ENCODE results near the gene SAPCD1. TPM values are rescaled to one million over a fixed set of nuclear protein-coding genes. Genes with fewer than 3 reads are reported as not detected.

The SAPCD1 gene
- polyA plus RNA-seq (2012; ENCODE audit: low read depth, missing spikeins), result 10.1 TPM

- FAIRE-seq, result no peak
- no peak for DNase-seq (ENCODE audit: insufficient read length, low spot score)
- TF ChIP-seq SPI1 (IDR thresholded peaks at IDR 0.05; ENCODE audit: low read depth, low read length) (no peak), TAF1 (IDR thresholded peaks at IDR 0.05; ENCODE audit: low read depth, low read length) (no peak), POLR2A (IDR thresholded peaks at IDR 0.05; ENCODE audit: low read depth, low read length) (no peak), PAX5 (IDR thresholded peaks at IDR 0.05; ENCODE audit: insufficient read depth, low read length, severe bottlenecking) (no peak), POU2F2 (IDR thresholded peaks at IDR 0.05; ENCODE audit: low read depth, low read length) (no peak), POLR2AphosphoS5 (IDR thresholded peaks at IDR 0.05; ENCODE audit: low read depth, low read length) (no peak)
Observed at GRCh38 chr6:31762356-31762755, at the start of gene SAPCD1. Gene SAPCD1, plus strand, starts transcription at chr6:31762656. Its CDS starts 399 bp downstream, at chr6:31763055.

- DNase-seq (ENCODE audit: insufficient read length, low spot score) (no peak), FAIRE-seq (no peak)
- TF ChIP-seq PAX5 (IDR thresholded peaks at IDR 0.05; ENCODE audit: insufficient read depth, low read length, severe bottlenecking), result no peak
- no peak for TF ChIP-seq POLR2A (IDR thresholded peaks at IDR 0.05; ENCODE audit: low read depth, low read length)
- no peak for TF ChIP-seq POU2F2 (IDR thresholded peaks at IDR 0.05; ENCODE audit: low read depth, low read length)
- no peak for TF ChIP-seq SPI1 (IDR thresholded peaks at IDR 0.05; ENCODE audit: low read depth, low read length)
- TF ChIP-seq POLR2AphosphoS5 (IDR thresholded peaks at IDR 0.05; ENCODE audit: low read depth, low read length), result no peak
- no peak for TF ChIP-seq TAF1 (IDR thresholded peaks at IDR 0.05; ENCODE audit: low read depth, low read length)
Observed at GRCh38 chr6:31713465-31713864, 49.0 kb upstream of the SAPCD1 start.

GRCh38 chr6:31713991-31714684 lies 48.3 kb upstream of the SAPCD1 start:
- no peak for FAIRE-seq
- no peak for DNase-seq (ENCODE audit: insufficient read length, low spot score)
- TF ChIP-seq SPI1 (IDR thresholded peaks at IDR 0.05; ENCODE audit: low read depth, low read length) (no peak), PAX5 (IDR thresholded peaks at IDR 0.05; ENCODE audit: insufficient read depth, low read length, severe bottlenecking) (no peak), POLR2A (IDR thresholded peaks at IDR 0.05; ENCODE audit: low read depth, low read length) (no peak), POLR2AphosphoS5 (IDR thresholded peaks at IDR 0.05; ENCODE audit: low read depth, low read length) (no peak), POU2F2 (IDR thresholded peaks at IDR 0.05; ENCODE audit: low read depth, low read length) (no peak), TAF1 (IDR thresholded peaks at IDR 0.05; ENCODE audit: low read depth, low read length) (no peak)

- DNase-seq (ENCODE audit: insufficient read length, low spot score) (no peak), FAIRE-seq (no peak)
- no peak for TF ChIP-seq PAX5 (IDR thresholded peaks at IDR 0.05; ENCODE audit: insufficient read depth, low read length, severe bottlenecking)
- TF ChIP-seq POU2F2 (IDR thresholded peaks at IDR 0.05; ENCODE audit: low read depth, low read length), result no peak
- TF ChIP-seq POLR2AphosphoS5 (IDR thresholded peaks at IDR 0.05; ENCODE audit: low read depth, low read length), result no peak
- no peak for TF ChIP-seq TAF1 (IDR thresholded peaks at IDR 0.05; ENCODE audit: low read depth, low read length)
- TF ChIP-seq POLR2A (IDR thresholded peaks at IDR 0.05; ENCODE audit: low read depth, low read length), result no peak
- TF ChIP-seq SPI1 (IDR thresholded peaks at IDR 0.05; ENCODE audit: low read depth, low read length), result no peak
Observed at GRCh38 chr6:31715022-31715958, 47.2 kb upstream of the SAPCD1 start, which contains the start of gene LY6G6D. Gene LY6G6D, plus strand, starts transcription at chr6:31715348. Its CDS starts 8 bp downstream, at chr6:31715356.

- DNase-seq (ENCODE audit: insufficient read length, low spot score) (no peak), FAIRE-seq (no peak)
- TF ChIP-seq TAF1 (IDR thresholded peaks at IDR 0.05; ENCODE audit: low read depth, low read length), result no peak
- no peak for TF ChIP-seq POLR2AphosphoS5 (IDR thresholded peaks at IDR 0.05; ENCODE audit: low read depth, low read length)
- no peak for TF ChIP-seq POU2F2 (IDR thresholded peaks at IDR 0.05; ENCODE audit: low read depth, low read length)
- no peak for TF ChIP-seq PAX5 (IDR thresholded peaks at IDR 0.05; ENCODE audit: insufficient read depth, low read length, severe bottlenecking)
- TF ChIP-seq SPI1 (IDR thresholded peaks at IDR 0.05; ENCODE audit: low read depth, low read length), result no peak
- TF ChIP-seq POLR2A (IDR thresholded peaks at IDR 0.05; ENCODE audit: low read depth, low read length), result no peak
Observed at GRCh38 chr6:31717499-31718222, 44.8 kb upstream of the SAPCD1 start.

- no peak for DNase-seq (ENCODE audit: insufficient read length, low spot score)
- FAIRE-seq, result no peak
- TF ChIP-seq POLR2AphosphoS5 (IDR thresholded peaks at IDR 0.05; ENCODE audit: low read depth, low read length) (no peak), POU2F2 (IDR thresholded peaks at IDR 0.05; ENCODE audit: low read depth, low read length) (no peak)
Observed at GRCh38 chr6:31718265-31718664, 44.2 kb upstream of the SAPCD1 start.

- TF ChIP-seq POLR2AphosphoS5 (IDR thresholded peaks at IDR 0.05; ENCODE audit: low read depth, low read length), result no peak
- no peak for TF ChIP-seq PAX5 (IDR thresholded peaks at IDR 0.05; ENCODE audit: insufficient read depth, low read length, severe bottlenecking)
- TF ChIP-seq POU2F2 (IDR thresholded peaks at IDR 0.05; ENCODE audit: low read depth, low read length), result no peak
- TF ChIP-seq SPI1 (IDR thresholded peaks at IDR 0.05; ENCODE audit: low read depth, low read length), result no peak
- TF ChIP-seq POLR2A (IDR thresholded peaks at IDR 0.05; ENCODE audit: low read depth, low read length), result no peak
- TF ChIP-seq TAF1 (IDR thresholded peaks at IDR 0.05; ENCODE audit: low read depth, low read length), result no peak
- FAIRE-seq (no peak), DNase-seq (ENCODE audit: insufficient read length, low spot score) (no peak)
Observed at GRCh38 chr6:31719001-31719400, 43.5 kb upstream of the SAPCD1 start.

- no peak for FAIRE-seq
- TF ChIP-seq SPI1 (IDR thresholded peaks at IDR 0.05; ENCODE audit: low read depth, low read length), result no peak
- no peak for TF ChIP-seq TAF1 (IDR thresholded peaks at IDR 0.05; ENCODE audit: low read depth, low read length)
- TF ChIP-seq POLR2AphosphoS5 (IDR thresholded peaks at IDR 0.05; ENCODE audit: low read depth, low read length), result no peak
- DNase-seq (ENCODE audit: insufficient read length, low spot score), result no peak
Observed at GRCh38 chr6:31720196-31720770, 42.2 kb upstream of the SAPCD1 start.

Data from GM12891 (cell line).